Activated CD4-positive, alpha-beta T cell treated with anti-CD3 and anti-CD28 coated beads for 4 hours (primary cell): ENCODE data around the gene CELA3A.
A peak's percentile ranks its signal among the peaks of the same experiment; 100 is the strongest.
"Not testable (repeated sequence)": the region's sequence is repeated elsewhere in the genome, so short reads cannot be mapped to it uniquely, and the experiment has no call there.

Experiments
- DNase-seq, 2 donors: peaks; one replicate each; pipeline ENCODE4 v3.0.0-alpha.2; 2020

The CELA3A gene

GRCh38 chr1:22001409-22001808, at the start of gene CELA3A:
Gene CELA3A, plus strand, starts transcription at chr1:22001657. Its CDS starts 18 bp downstream, at chr1:22001675.
- DNase-seq = no peak

GRCh38 chr1:21952786-21953520, 48.5 kb upstream of the CELA3A start:
- DNase-seq = no peak

GRCh38 chr1:21955058-21955457, 46.4 kb upstream of the CELA3A start:
- DNase-seq = no peak

- no peak for DNase-seq
Observed at GRCh38 chr1:21955501-21956281, 45.8 kb upstream of the CELA3A start.

GRCh38 chr1:21956720-21957552, 44.5 kb upstream of the CELA3A start:
- peak; percentile 52 to 72 for DNase-seq

- DNase-seq = no peak
Observed at GRCh38 chr1:21961337-21961736, 40.1 kb upstream of the CELA3A start.

GRCh38 chr1:21961799-21962198, 39.7 kb upstream of the CELA3A start:
- DNase-seq = no peak

- peak; percentile 71 to 86 for DNase-seq
Observed at GRCh38 chr1:21963477-21964217, 37.8 kb upstream of the CELA3A start.

- DNase-seq = no peak
Observed at GRCh38 chr1:21966247-21967000, 35.0 kb upstream of the CELA3A start.

GRCh38 chr1:21967216-21967615, 34.2 kb upstream of the CELA3A start:
- not testable (repeated sequence) for DNase-seq

- not testable (repeated sequence) for DNase-seq
Observed at GRCh38 chr1:21969066-21969465, 32.4 kb upstream of the CELA3A start.

GRCh38 chr1:21970523-21970922, 30.9 kb upstream of the CELA3A start:
- DNase-seq = not testable (repeated sequence)

- DNase-seq = not testable (repeated sequence)
Observed at GRCh38 chr1:21972973-21973441, 28.4 kb upstream of the CELA3A start.

GRCh38 chr1:21973948-21974347, 27.5 kb upstream of the CELA3A start:
- DNase-seq = not testable (repeated sequence)

GRCh38 chr1:21974699-21975098, 26.8 kb upstream of the CELA3A start:
- not testable (repeated sequence) for DNase-seq

GRCh38 chr1:21975296-21975695, 26.2 kb upstream of the CELA3A start:
- not testable (repeated sequence) for DNase-seq

GRCh38 chr1:21976703-21977239, 24.7 kb upstream of the CELA3A start, which contains the start of gene CELA3B:
Gene CELA3B, plus strand, starts transcription at chr1:21977022. Its CDS starts 18 bp downstream, at chr1:21977040.
- not testable (repeated sequence) for DNase-seq

GRCh38 chr1:21978209-21978608, 23.2 kb upstream of the CELA3A start:
- DNase-seq = not testable (repeated sequence)

- not testable (repeated sequence) for DNase-seq
Observed at GRCh38 chr1:21980515-21981220, 20.8 kb upstream of the CELA3A start.

GRCh38 chr1:21981253-21981652, 20.2 kb upstream of the CELA3A start:
- not testable (repeated sequence) for DNase-seq
